ENCODE results near the gene SLCO2A1.
A peak's percentile ranks its signal among the peaks of the same experiment; 100 is the strongest.

Gene SLCO2A1

GRCh38 chr3:134033315-134033996 is 3.7 kb upstream of the SLCO2A1 start:
- DNase-seq = no peak

GRCh38 chr3:134031348-134031915 is 1.7 kb upstream of the SLCO2A1 start:
- DNase-seq = no peak

GRCh38 chr3:134030379-134031347 is 938 bp upstream of the SLCO2A1 start:
- no peak for DNase-seq

GRCh38 chr3:134029256-134029733 is 430 bp downstream of the SLCO2A1 start:
- peak in 1 of 2 experiments; percentile 25 for DNase-seq

GRCh38 chr3:134028486-134029255 is 1.1 kb downstream of the SLCO2A1 start:
- DNase-seq = no peak

- no peak for DNase-seq
These were observed 2.1 kb downstream of the SLCO2A1 start for GRCh38 chr3:134027631-134028030.

- no peak for DNase-seq
These were observed 9.5 kb downstream of the SLCO2A1 start for GRCh38 chr3:134020135-134020680.

GRCh38 chr3:134018850-134019249 is 10.9 kb downstream of the SLCO2A1 start:
- no peak for DNase-seq

GRCh38 chr3:134018406-134018805 is 11.3 kb downstream of the SLCO2A1 start:
- no peak for DNase-seq

- DNase-seq = no peak
These were observed 12.2 kb downstream of the SLCO2A1 start for GRCh38 chr3:134017490-134017889.

- DNase-seq = no peak
These were observed 15.5 kb downstream of the SLCO2A1 start for GRCh38 chr3:134014270-134014669.

GRCh38 chr3:134013280-134013679 is 16.4 kb downstream of the SLCO2A1 start:
- no peak for DNase-seq

- no peak for DNase-seq
These were observed 20.3 kb downstream of the SLCO2A1 start for GRCh38 chr3:134009345-134010000.

- DNase-seq = no peak
These were observed 21.0 kb downstream of the SLCO2A1 start for GRCh38 chr3:134008630-134009156.

- no peak for DNase-seq
These were observed 21.9 kb downstream of the SLCO2A1 start for GRCh38 chr3:134007819-134008218.

- DNase-seq = no peak
These were observed 24.9 kb downstream of the SLCO2A1 start for GRCh38 chr3:134004841-134005240.

GRCh38 chr3:134003066-134003465 is 26.7 kb downstream of the SLCO2A1 start:
- DNase-seq = no peak

GRCh38 chr3:134002306-134002705 is 27.4 kb downstream of the SLCO2A1 start:
- no peak for DNase-seq

GRCh38 chr3:134001251-134001650 is 28.5 kb downstream of the SLCO2A1 start:
- no peak for DNase-seq

GRCh38 chr3:133999891-134000685 is 29.6 kb downstream of the SLCO2A1 start:
- no peak for DNase-seq

Measured in activated T-cell treated with anti-CD3 and anti-CD28 coated beads, Interleukin-2, amount 50 U/mL, for 48 hours (primary cell).